ENCODE measurements around the gene HECTD4. TPM values are rescaled to one million over a fixed set of nuclear protein-coding genes. Genes with fewer than 3 reads are reported as not detected.

The HECTD4 gene
- total RNA-seq, 1 experiment from 2014 or later, result 9.8 TPM

Other genes with a start within 250 kb of the HECTD4 start
- gene RPL6, start 27.2 kb upstream of the HECTD4 start, total RNA-seq (2014; rRNA removed; shearing (Covaris generic)), result 1,116 and 1,297 TPM in 2 replicates
- gene PTPN11, start 36.5 kb upstream of the HECTD4 start, total RNA-seq (2014; rRNA removed; shearing (Covaris generic)), result 88.8 and 124 TPM in 2 replicates